ENCODE data around the gene CALHM3. TPM values are rescaled to one million over a fixed set of nuclear protein-coding genes. Genes with fewer than 3 reads are reported as not detected.

The CALHM3 gene
- total and polyA plus RNA-seq, 2 experiments from 2014 or later = not detected

DNA sequence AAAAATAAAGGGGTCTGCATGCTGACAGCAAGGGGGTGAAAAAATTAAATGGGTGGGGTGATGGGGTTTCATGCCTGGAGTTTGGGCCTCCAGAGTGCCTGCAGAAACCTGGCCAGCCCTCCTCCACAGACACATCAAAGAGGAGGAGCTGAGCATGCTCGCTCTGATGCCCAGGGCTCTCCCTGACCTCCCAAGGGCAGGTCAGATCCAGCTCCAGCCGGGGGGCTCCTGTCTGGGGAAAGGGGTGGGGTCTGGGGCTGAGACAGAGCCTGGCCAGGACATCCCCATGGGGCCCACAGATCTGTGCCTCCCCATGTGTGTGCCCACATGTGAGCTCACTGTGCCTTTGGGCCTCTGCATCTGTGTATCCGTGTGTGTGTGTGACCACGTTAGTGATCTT is 19.4 kb downstream of the CALHM3 start:
- 65% methylated on average over 4 of the region's 4 CpGs for WGBS (ENCODE audit: low lambda C conversion rate, missing lambda C conversion rate)
- no peaks in the 10 kb centered on the region for H3K9me2 ChIP-seq (replicated peaks; ENCODE audit: insufficient read depth)

DNA sequence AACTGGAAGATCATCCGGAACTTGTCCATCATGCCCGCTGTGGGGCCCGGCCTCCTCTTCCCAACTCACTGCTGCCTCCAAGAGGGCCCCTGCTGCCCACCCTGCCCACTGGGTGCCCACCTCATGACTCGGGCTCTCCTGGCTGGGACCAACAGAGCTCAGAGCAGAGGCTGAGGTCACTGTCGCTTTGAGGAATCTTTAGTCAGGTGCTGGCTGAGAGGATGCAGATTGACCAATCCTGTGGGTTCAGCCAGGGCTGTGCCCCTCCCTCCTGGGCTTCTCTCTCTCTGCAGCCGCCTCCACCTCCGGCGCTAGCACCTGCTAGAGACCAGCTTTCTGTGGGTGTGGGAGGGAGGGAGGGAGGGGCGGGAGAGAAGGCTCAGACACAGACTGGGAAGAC is 20.3 kb downstream of the CALHM3 start, which contains the start of gene CALHM1:
TSS of gene CALHM1 (minus strand) at position 181 of the 400 bp plus-strand sequence. CDS start at position 32, 149 bp downstream.
- no peak within 1 kb of the TSS for H2AFZ ChIP-seq
- no peaks in the 10 kb centered on the region for H3K36me3 ChIP-seq (replicated peaks; ENCODE audit: insufficient read depth, low read depth)
- no peak within 1 kb of the TSS for H3K4me3 ChIP-seq
- no peaks in the 10 kb centered on the region for H4K20me1 ChIP-seq (ENCODE audit: insufficient read depth, poor library complexity, severe bottlenecking)
- no peaks in the 10 kb centered on the region for H3K4me1 ChIP-seq (ENCODE audit: insufficient read depth)
- WGBS (ENCODE audit: low lambda C conversion rate, missing lambda C conversion rate) = 50% methylated on average over 5 of the region's 9 CpGs
- H3K9me2 ChIP-seq (replicated peaks; ENCODE audit: insufficient read depth) = no peaks in the 10 kb centered on the region
- H3K27ac ChIP-seq = no peak within 1 kb of the TSS
- no peak within 1 kb of the TSS for H3K4me2 ChIP-seq
- H3K27me3 ChIP-seq = no peaks in the 10 kb centered on the region
- H3K79me2 ChIP-seq = no peaks in the 10 kb centered on the region
- no peak for TF ChIP-seq EZH2phosphoT487 (IDR thresholded peaks at IDR 0.05; ENCODE audit: low read depth, severe bottlenecking, unreplicated experiment)
- no peak for TF ChIP-seq CTCF (IDR thresholded peaks at IDR 0.05; ENCODE audit: poor library complexity)
- no peak for TF ChIP-seq EZH2 (IDR thresholded peaks at IDR 0.05; ENCODE audit: borderline replicate concordance)
- DNase-seq (ENCODE audit: low spot score) = peak; percentile 36
- no peaks in the 10 kb centered on the region for H3K9me3 ChIP-seq (ENCODE audit: low read depth)

More for the DNA sequence above, 19.4 kb downstream of the CALHM3 start:
- H3K4me1 ChIP-seq (ENCODE audit: insufficient read depth) = no peaks in the 10 kb centered on the region
- no peaks in the 10 kb centered on the region for H3K9me3 ChIP-seq (ENCODE audit: low read depth)
- H3K4me2 ChIP-seq = no peak overlapping the region
- H3K27me3 ChIP-seq = no peaks in the 10 kb centered on the region
- H3K27ac ChIP-seq = no peak overlapping the region
- TF ChIP-seq CTCF (IDR thresholded peaks at IDR 0.05; ENCODE audit: poor library complexity) = no peak
- TF ChIP-seq EZH2phosphoT487 (IDR thresholded peaks at IDR 0.05; ENCODE audit: low read depth, severe bottlenecking, unreplicated experiment) = no peak
- TF ChIP-seq EZH2 (IDR thresholded peaks at IDR 0.05; ENCODE audit: borderline replicate concordance) = no peak
- no peak overlapping the region for H3K4me3 ChIP-seq
- no peak overlapping the region for H2AFZ ChIP-seq
- H3K79me2 ChIP-seq = no peaks in the 10 kb centered on the region
- H4K20me1 ChIP-seq (ENCODE audit: insufficient read depth, poor library complexity, severe bottlenecking) = no peaks in the 10 kb centered on the region
- no peak for DNase-seq (ENCODE audit: low spot score)
- no peaks in the 10 kb centered on the region for H3K36me3 ChIP-seq (replicated peaks; ENCODE audit: insufficient read depth, low read depth)

GRCh38 chr10:103457896-103458583 is 21.0 kb downstream of the CALHM3 start:
- H4K20me1 ChIP-seq (ENCODE audit: insufficient read depth, poor library complexity, severe bottlenecking) = no peaks in the 10 kb centered on the region

More at GRCh38 chr10:103457896-103458583, 21.0 kb downstream of the CALHM3 start:
- Histone ChIP-seq H3K4me2 (no peak overlapping the region), H3K9me3 (ENCODE audit: low read depth) (no peaks in the 10 kb centered on the region), H3K79me2 (no peaks in the 10 kb centered on the region), H3K27me3 (no peaks in the 10 kb centered on the region), H2AFZ (no peak overlapping the region), H3K9me2 (replicated peaks; ENCODE audit: insufficient read depth) (no peaks in the 10 kb centered on the region), H3K27ac (no peak overlapping the region), H3K4me1 (ENCODE audit: insufficient read depth) (no peaks in the 10 kb centered on the region), H3K36me3 (replicated peaks; ENCODE audit: insufficient read depth, low read depth) (no peaks in the 10 kb centered on the region), H3K4me3 (no peak overlapping the region)
- TF ChIP-seq EZH2 (IDR thresholded peaks at IDR 0.05; ENCODE audit: borderline replicate concordance) = no peak
- TF ChIP-seq CTCF (IDR thresholded peaks at IDR 0.05; ENCODE audit: poor library complexity) = no peak
- TF ChIP-seq EZH2phosphoT487 (IDR thresholded peaks at IDR 0.05; ENCODE audit: low read depth, severe bottlenecking, unreplicated experiment) = no peak
- WGBS (ENCODE audit: low lambda C conversion rate, missing lambda C conversion rate) = 95% methylated on average over 39 of the region's 39 CpGs
- DNase-seq (ENCODE audit: low spot score) = no peak

Measured in hepatocyte (in vitro differentiated cells).